Head of caudate nucleus (tissue), 42 donors: ENCODE measurements around the gene PODXL2.

Experiments used
- DNase-seq, 42 donors: peaks; one replicate each; pipeline versions ENCODE4 v3.0.0 to v3.0.0-alpha.2; 2020 to 2021; ENCODE audit warnings: mixed read lengths in 7 of 42
- intact Hi-C: fragments of 100-400 bp; cut with DNase I; formaldehyde crosslinking; loops from one replicate; pipeline ENCODE4 v1.15.0; 2022

PODXL2 gene

GRCh38 chr3:127711021-127711695 is 82.2 kb downstream of the PODXL2 start:
- peak in 6 of 42 donors; percentile 3 to 34 (median 12) for DNase-seq
- intact Hi-C loops, result no loop called here

GRCh38 chr3:127711896-127712295 is 82.9 kb downstream of the PODXL2 start:
- intact Hi-C loops, result no loop called here
- DNase-seq, result peak in 3 of 42 donors; percentile 6 to 18 (median 16)

GRCh38 chr3:127712461-127712860 is 83.5 kb downstream of the PODXL2 start:
- intact Hi-C loops, result no loop called here
- peak in 1 of 42 donors; percentile 27 for DNase-seq

- peak in 1 of 42 donors; percentile 28 for DNase-seq
- intact Hi-C loops, result no loop called here
Measured at GRCh38 chr3:127712881-127713771, 84.1 kb downstream of the PODXL2 start.

- DNase-seq, result peak in 1 of 42 donors; percentile 7
Measured at GRCh38 chr3:127714125-127714571, 85.2 kb downstream of the PODXL2 start.

GRCh38 chr3:127714866-127715265 is 85.9 kb downstream of the PODXL2 start:
- DNase-seq, result no peak
- intact Hi-C loops, result no loop called here

More at GRCh38 chr3:127714125-127714571, 85.2 kb downstream of the PODXL2 start:
- intact Hi-C loops, result no loop called here

GRCh38 chr3:127715532-127715931 is 86.5 kb downstream of the PODXL2 start:
- intact Hi-C loops, result no loop called here
- DNase-seq, result no peak

GRCh38 chr3:127716384-127716783 is 87.4 kb downstream of the PODXL2 start:
- intact Hi-C loops, result no loop called here
- DNase-seq, result peak in 1 of 42 donors; percentile 29

GRCh38 chr3:127717357-127718244 is 88.6 kb downstream of the PODXL2 start:
- intact Hi-C loops, result no loop called here
- DNase-seq, result peak in 2 of 42 donors; percentile 26 to 33

GRCh38 chr3:127718245-127718915 is 89.4 kb downstream of the PODXL2 start:
- intact Hi-C loops, result no loop called here
- DNase-seq, result peak in 14 of 42 donors; percentile 32 to 72 (median 48)

GRCh38 chr3:127718916-127719290 is 89.9 kb downstream of the PODXL2 start:
- peak in 2 of 42 donors; percentile 11 to 21 for DNase-seq
- intact Hi-C loops, result no loop called here

- DNase-seq, result peak in 1 of 42 donors; percentile 29
- intact Hi-C loops, result no loop called here
Measured at GRCh38 chr3:127719369-127719768, 90.4 kb downstream of the PODXL2 start.

- DNase-seq, result peak in 1 of 42 donors; percentile 16
- intact Hi-C loops, result no loop called here
Measured at GRCh38 chr3:127720161-127720823, 91.3 kb downstream of the PODXL2 start.

GRCh38 chr3:127720985-127721935 is 92.3 kb downstream of the PODXL2 start:
- no peak for DNase-seq
- intact Hi-C loops, result no loop called here

GRCh38 chr3:127722091-127722784 is 93.3 kb downstream of the PODXL2 start:
- intact Hi-C loops, result no loop called here
- peak in 4 of 42 donors; percentile 20 to 56 (median 42) for DNase-seq
